ENCODE results near the gene WDR48.

WDR48 gene

DNA sequence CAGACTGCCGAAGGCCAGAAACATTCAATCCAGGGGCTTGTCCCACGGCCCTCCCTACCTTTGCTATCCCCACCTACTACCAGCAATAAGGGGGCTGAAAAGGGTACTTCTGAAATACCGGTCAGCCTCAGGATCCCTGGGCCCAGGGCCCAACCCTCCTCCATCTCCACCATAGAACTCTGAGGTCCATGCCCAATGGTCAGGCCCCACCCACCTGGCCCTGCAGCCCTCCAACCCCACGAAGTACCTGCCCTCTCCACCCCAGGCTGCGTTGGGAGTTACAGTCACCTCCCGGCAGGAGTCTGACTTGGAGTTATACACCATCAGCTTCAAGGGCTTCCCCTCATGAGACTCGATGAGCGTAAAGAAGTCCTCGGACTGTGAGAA, 48.7 kb downstream of the WDR48 start:
- in situ Hi-C loops (cut with MboI; ENCODE audit: low sequenced_read_pairs): no loop called here

DNA sequence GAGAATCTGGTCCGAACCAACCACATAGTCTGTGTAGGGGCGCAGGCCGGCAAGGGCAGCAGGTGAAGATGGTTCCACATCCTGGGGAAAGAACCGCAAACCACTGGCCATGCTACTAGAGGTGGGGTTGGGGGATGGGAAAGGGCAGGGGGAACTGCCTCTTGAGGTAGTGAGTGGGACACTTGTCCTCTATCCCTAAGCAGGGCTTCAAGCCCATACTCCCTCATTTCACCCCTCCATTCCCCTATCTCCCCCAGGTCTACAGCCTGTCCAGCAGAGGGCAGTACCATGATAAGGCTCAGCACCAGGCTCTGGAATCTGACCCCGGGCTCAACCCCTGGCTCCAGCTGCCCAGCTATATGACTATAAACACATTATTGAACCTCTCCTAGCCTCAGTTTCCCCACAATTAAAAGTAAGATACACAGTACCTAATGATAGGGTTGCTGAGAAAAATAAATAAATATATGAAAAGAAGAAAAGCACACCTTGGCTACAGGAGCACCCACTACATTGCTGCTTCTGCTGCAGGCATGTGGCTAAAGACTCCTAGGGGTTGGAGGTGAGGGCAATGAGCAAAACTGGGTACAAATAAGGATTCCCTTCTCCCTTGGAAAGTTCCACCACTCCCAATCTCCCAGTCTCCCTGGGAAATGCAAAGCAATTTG, 49.3 kb downstream of the WDR48 start:
- in situ Hi-C loops (cut with MboI; ENCODE audit: low sequenced_read_pairs): no loop called here

DNA sequence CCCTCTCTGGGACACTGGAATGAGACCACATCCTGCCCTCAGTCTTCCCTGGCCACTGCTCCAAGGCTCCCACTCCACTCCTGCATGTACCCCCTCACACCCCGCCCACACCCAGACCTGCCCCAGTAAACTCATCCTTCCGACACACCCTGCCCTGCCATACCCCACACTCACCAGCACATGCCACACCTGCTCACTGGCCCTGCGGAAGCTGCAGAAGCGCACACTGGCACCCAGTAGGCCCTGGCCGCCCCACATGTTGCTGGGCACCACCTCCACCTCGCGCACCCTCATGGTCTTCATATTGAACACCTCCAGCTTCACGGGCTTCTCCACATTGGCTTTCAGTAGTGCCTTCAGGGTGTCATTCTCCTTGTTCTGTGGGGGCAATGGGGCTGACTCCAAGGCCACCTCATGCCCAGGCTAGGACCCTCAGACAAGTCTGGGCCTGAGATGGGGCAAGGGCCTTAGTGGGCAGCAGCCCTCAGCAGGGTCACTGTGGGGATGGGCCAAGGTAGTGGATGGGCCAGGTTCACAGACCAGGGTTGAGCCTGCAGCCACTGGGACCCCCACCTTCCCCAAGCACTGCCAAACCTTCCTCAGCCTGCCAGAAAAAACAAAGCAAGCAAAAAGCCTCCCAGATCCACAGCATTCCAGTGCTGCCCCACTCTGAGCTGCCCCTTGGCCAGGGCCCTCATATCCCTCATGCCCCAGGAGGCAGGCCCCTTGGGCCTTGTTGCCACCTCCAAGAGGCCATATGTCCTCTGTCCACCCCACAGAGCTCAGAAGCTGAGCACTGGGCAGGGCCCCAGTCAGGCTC, 50.9 kb downstream of the WDR48 start:
- in situ Hi-C loops (cut with MboI; ENCODE audit: low sequenced_read_pairs): no loop called here

DNA sequence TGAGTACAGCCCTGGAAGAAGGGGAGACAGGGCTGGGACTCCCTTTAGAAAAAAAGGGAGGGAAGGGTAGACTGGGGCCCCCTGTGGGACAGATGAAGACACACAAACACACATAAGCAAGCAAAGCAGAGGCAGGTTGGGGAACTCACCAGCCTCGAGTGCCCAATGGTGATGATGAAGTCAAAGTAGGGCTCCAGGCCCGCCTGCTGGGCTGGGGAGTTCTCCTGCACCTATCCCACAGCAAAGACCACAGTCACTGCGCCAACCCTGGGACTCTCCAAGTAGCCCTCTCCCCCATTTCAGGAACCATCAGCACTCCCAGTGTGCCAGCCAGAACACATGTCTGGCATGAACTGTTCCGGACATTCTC, 51.5 kb downstream of the WDR48 start:
- in situ Hi-C loops (cut with MboI; ENCODE audit: low sequenced_read_pairs): no loop called here

GRCh38 chr3:39103791-39104552, 52.2 kb downstream of the WDR48 start:
- in situ Hi-C loops (cut with MboI; ENCODE audit: low sequenced_read_pairs): no loop called here

- in situ Hi-C loops (cut with MboI; ENCODE audit: low sequenced_read_pairs): no loop called here
These were observed 53.3 kb downstream of the WDR48 start for GRCh38 chr3:39104961-39105686.

GRCh38 chr3:39105687-39106063, 53.9 kb downstream of the WDR48 start:
- in situ Hi-C loops (cut with MboI; ENCODE audit: low sequenced_read_pairs): no loop called here

DNA sequence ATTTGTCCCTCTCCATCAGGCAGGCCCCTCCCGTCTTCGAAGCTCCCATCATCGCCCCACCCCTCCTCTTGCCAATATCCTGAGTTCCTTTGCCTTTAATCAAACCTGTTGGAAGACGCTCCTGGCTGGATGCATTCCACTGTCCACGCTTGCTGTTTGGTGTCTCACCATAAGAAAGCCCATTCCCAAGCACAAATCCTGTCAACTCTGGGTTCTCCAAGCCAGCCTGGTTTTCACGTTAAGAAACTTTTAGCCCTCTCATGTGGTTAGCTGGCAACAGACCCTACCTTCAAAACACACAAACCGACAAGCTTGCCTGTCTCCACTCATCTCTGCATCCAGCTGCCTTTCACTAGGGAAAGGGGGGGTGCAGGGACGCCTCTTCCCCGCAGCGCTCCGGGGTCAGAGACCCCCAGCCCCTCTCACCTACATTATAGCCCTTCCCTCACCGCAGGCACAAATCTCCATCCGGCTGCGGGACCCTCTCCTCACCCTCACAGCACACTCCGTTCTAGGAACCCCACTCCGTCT, 54.5 kb downstream of the WDR48 start:
- in situ Hi-C loops (cut with MboI; ENCODE audit: low sequenced_read_pairs): no loop called here

DNA sequence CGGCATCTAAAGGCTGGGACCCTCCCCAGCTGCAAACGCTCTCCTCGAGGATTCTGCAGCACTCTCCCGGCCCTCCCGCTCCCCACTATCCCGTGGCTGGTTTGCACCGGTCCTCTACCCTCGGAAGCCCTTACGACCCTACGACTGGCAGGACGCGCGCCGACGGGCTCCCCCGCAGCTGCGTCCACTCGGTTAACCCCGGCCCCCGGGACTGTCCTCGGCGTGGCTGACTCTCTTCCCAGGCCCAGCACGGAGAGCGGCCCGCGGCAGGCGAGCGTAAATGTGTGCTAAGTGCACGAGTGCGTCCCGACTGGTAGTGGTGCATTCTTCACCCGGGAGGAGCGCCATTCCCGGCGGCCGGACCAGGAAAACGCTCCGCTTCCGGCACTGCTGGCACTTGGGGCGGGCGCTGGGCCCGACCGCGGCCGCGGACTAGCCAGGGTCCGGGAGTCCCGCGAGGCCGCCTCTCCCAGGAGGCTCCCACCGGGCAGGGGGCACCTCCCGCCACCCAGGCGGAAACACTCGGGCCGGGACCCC, 55.1 kb downstream of the WDR48 start:
- in situ Hi-C loops (cut with MboI; ENCODE audit: low sequenced_read_pairs): no loop called here

DNA sequence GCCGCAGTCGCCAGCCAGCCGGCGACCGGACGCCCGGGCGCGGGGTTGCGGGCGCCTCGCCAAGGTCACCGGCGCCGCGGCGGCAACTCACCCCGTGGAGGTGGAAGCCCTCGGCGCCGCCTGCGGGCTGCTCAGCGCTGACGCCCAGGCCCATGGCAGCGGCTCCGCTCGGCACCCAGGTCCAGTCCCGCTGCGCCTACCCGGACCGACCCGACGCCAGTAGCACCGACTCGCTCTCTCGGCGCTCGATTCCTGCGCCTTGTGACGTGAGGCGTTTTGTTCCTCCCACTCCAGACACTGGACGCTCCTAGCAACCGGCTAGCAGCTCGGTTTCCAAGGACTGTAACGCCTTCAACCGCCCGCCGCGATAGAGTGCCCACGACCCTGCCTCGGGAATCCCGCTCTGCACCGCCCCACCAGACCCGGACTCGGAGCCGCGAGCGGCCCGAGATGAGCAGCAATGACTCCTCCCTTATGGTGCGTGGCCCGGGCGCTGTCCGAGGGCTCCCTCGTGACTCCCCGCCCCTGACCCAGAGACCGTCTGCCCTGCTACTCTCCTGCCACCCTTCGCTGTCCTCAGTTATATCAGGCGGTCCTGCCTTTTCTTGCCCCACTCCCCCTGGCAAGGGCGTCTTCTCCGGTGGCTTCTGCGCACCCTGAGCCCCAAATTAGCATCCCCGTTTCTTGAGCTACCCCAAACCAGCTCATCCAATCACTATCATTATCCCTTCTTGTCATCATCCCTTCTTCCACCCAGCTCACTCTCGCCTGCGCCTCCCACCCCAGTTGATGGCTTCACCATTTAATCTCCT, 55.8 kb downstream of the WDR48 start, which contains the start of the genes GORASP1 and TTC21A:
TSS of gene GORASP1 (minus strand) at position 240 of the 812 bp plus-strand sequence. CDS start at position 154, 86 bp downstream.
TSS of gene TTC21A (plus strand) at position 293 of the 812 bp plus-strand sequence. CDS start at position 451, 158 bp downstream.
- in situ Hi-C loops (cut with MboI; ENCODE audit: low sequenced_read_pairs): no loop called here

DNA sequence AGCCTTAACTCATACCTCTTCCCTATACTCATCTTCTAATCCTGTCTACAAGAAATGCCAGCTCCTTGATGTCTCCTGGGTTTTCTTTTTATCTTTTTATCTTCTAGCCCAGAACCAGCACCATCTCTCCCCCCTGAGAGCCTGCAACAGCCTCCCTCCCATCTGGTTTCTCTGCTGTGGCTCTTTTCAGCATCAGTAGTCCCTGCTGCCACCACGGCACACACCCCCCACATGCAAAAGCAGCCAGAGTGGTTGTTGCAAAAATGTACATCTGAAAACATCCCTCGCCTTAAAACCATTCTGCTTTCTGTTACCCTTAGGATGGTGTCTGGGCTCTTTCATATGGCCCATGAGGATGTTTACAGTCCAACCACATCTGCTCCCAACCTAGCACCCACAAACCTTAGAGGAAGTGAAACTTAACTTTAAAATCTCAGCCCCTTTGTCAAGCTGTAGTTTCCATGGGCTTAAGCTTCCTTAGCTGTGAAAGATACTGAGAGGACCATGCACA, 56.4 kb downstream of the WDR48 start:
- in situ Hi-C loops (cut with MboI; ENCODE audit: low sequenced_read_pairs): no loop called here

DNA sequence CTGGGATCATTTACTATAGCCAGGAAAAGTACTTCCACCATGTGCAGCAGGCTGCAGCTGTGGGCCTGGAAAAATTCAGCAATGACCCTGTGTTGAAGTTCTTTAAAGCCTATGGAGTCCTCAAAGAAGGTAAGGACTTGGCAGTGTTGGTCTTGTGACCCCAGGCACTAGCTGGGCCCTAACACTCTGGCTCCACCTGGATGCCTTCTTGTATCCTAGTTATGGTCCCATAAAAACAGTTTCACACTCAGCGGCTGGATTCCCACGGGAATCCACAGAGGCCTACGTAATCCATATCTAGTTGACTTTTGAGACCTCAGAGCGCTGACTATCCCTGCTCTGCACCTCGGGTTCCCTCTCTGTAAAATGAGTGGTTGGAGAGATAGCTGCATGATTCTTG, 57.3 kb downstream of the WDR48 start:
- in situ Hi-C loops (cut with MboI; ENCODE audit: low sequenced_read_pairs): no loop called here

DNA sequence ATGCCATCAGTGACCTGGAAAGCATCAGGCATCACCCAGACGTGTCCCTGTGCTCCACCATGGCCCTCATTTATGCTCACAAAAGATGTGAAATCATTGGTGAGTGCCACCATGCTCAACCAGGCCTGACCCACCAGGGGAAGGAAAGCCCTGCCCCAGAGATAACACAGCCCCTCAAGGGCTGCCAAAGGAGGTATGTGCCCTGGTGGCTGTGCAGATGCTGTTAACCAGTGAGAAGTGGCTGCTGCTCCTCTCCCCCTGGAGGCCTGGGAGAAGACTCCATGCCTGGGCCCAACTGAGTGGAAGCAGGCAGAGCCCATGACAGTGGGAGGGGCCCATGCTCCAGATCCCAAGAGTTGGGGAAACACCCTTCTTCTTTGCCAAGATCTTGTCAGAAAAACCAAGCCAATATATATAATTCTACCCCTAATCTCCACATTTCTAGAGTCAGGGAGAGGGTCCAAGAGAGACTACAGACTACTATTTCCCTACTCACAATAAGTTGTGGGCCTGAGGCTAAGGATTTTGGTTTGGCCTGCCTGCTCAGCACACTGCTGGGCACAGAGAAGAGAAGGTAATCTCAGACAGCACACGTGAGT, 58.3 kb downstream of the WDR48 start:
- in situ Hi-C loops (cut with MboI; ENCODE audit: low sequenced_read_pairs): no loop called here

- in situ Hi-C loops (cut with MboI; ENCODE audit: low sequenced_read_pairs): no loop called here
These were observed 60.3 kb downstream of the WDR48 start for GRCh38 chr3:39112113-39112512.

- in situ Hi-C loops (cut with MboI; ENCODE audit: low sequenced_read_pairs): no loop called here
These were observed 60.7 kb downstream of the WDR48 start for GRCh38 chr3:39112535-39112934.

- in situ Hi-C loops (cut with MboI; ENCODE audit: low sequenced_read_pairs): no loop called here
These were observed 61.5 kb downstream of the WDR48 start for GRCh38 chr3:39113291-39113690.

- in situ Hi-C loops (cut with MboI; ENCODE audit: low sequenced_read_pairs): no loop called here
These were observed 62.6 kb downstream of the WDR48 start for GRCh38 chr3:39114456-39114855.

DNA sequence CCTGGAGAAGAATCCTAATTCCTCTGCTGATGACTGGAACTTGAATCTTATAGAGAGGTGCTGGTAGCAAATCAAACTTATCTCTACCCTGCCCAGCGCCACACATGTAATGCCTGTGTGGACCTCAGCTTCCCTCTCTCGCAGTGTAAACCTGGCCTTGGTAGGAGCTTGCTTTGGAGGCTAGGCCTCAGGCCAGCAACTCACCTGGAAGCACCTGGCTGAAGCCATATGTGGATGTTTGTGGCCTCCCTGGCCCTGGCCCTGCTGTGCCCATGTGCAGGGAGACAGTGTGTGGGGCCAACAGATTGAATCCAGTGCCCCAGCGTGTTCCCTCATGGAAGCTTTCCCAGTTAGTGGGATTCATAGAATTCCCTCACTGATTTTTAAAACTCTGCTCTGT, 64.1 kb downstream of the WDR48 start:
- in situ Hi-C loops (cut with MboI; ENCODE audit: low sequenced_read_pairs): no loop called here

GRCh38 chr3:39118079-39118478, 66.3 kb downstream of the WDR48 start:
- in situ Hi-C loops (cut with MboI; ENCODE audit: low sequenced_read_pairs): no loop called here

All from HL-60/S4 treated with retinoic acid at 250 ng/mL for 4 days and 3 days (cell line).